ENCODE data around the gene EIF3L. TPM values are rescaled to one million over a fixed set of nuclear protein-coding genes. Genes with fewer than 3 reads are reported as not detected.

Gene EIF3L
- total RNA-seq, 1 donor from 2014 or later, result 971 TPM

DNA sequence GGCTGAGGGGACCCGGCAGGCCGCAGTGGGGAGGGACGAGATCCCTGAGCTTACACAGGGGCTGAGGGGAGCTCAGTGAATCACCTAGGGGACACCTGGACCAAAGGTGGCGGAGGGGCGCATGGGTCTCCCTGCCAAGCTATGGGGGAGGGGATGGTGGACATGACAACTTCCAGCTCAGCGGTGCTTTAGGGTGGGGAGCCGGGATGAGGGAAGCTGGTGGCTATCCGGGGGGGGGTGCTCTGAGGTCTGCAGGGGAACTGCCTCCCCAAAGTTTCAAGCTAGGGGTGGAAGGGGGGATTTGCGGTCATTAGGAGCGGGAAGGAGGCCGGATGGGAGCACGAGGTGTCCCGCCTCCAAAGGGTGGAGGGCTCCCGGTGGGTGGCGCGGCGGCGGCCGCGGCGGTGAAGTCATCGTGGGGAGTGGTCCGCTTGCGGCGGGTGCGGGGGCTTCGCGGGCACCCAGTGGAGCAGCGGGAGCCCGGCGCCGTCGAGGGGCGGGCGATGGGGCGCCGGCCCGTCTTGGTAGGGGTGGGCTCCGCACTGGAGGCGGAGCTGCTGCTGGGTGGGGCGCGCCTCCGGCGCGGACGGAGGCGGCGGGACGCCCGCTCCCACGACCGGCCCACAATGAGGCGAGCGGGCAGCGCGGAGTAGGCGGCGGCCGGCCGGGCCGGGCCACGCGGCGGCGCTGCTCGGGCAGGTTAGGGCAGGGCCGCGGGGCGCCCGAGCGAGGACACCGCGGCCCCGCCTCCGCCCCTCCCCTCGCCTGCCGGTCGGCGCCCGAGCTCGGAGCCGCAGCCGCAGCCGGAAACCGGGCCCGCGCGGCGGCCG lies 56.5 kb downstream of the EIF3L start, which contains the start of gene MICALL1:
Gene MICALL1 (plus strand): TSS at position 764 of the 830 bp plus-strand sequence. CDS start 126 bp downstream, outside the sequence.
- Histone ChIP-seq H3K4me2 (peak within 1 kb of the TSS; percentile 97), H3K36me3 (no peaks in the 10 kb centered on the region), H3K27me3 (no peaks in the 10 kb centered on the region), H3K4me1 (peaks cover 24% of the 10 kb centered on the region), H3K9ac (no peak within 1 kb of the TSS), H4K20me1 (ENCODE audit: low read depth) (peaks cover 12% of the 10 kb centered on the region), H3K27ac (no peak within 1 kb of the TSS), H3F3A (ENCODE audit: low read depth) (peaks cover 18% of the 10 kb centered on the region), H3K4me3 (peak within 1 kb of the TSS; percentile 80), H3K79me2 (ENCODE audit: low read depth) (peaks cover 6% of the 10 kb centered on the region), H3K9me3 (ENCODE audit: low read depth) (no peaks in the 10 kb centered on the region), H2AFZ (replicated peaks) (peak within 1 kb of the TSS; percentile 95)
- TF ChIP-seq CTCF (IDR thresholded peaks at IDR 0.05) (peak; percentile 23), EZH2 (IDR thresholded peaks at IDR 0.05) (no peak)
- H3K4me3 Mint-ChIP-seq, result peak within 1 kb of the TSS; percentile 85
- peak within 1 kb of the TSS; percentile 3 for H3K27ac Mint-ChIP-seq
- no peaks in the 10 kb centered on the region for H3K9me3 Mint-ChIP-seq
- no peaks in the 10 kb centered on the region for H3K27me3 Mint-ChIP-seq (ENCODE audit: insufficient read depth, low read depth)
- H3K4me1 Mint-ChIP-seq, result peaks cover 39% of the 10 kb centered on the region
- DNase-seq (ENCODE audit: low spot score), result peak; percentile 93
- H3K36me3 Mint-ChIP-seq, result peaks cover 4% of the 10 kb centered on the region

DNA sequence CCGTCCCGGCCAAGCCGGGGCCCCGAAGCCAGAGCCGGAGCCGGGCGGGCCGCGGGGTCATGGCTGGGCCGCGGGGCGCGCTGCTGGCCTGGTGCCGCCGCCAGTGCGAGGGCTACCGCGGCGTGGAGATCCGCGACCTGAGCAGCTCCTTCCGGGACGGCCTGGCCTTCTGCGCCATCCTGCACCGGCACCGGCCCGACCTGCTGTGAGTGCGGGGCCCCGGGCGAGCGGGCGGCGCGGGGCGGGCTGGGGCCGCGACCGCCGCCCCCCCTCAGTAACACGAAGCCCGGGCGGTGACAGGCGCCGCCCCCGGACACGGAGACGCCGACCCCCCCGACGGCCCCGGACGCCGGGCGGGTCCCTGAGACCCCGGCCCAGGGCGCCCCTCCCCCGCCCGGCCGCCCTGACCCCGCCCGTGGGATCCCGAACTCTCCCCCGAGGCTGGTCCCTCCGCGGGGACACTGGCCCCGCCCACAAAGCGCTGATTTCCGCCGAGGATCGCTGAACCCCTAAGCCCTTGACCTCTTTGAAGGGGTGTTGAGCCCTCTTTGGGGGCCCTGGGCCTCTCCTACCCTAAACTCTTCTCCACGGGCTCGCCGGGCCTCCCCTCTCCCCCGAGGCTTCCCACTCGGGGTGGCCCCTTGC lies 57.3 kb downstream of the EIF3L start:
- no peaks in the 10 kb centered on the region for H3K9me3 Mint-ChIP-seq
- peak overlapping the region; percentile 85 for H3K4me3 Mint-ChIP-seq
- peak overlapping the region; percentile 80 for H3K4me3 ChIP-seq
- no peaks in the 10 kb centered on the region for H3K9me3 ChIP-seq (ENCODE audit: low read depth)
- peaks cover 31% of the 10 kb centered on the region for H3K4me1 ChIP-seq
- no peak overlapping the region for H3K27ac ChIP-seq
- DNase-seq (ENCODE audit: low spot score), result peak; percentile 55
- H3F3A ChIP-seq (ENCODE audit: low read depth), result peaks cover 24% of the 10 kb centered on the region
- peaks cover 4% of the 10 kb centered on the region for H3K36me3 Mint-ChIP-seq
- H3K79me2 ChIP-seq (ENCODE audit: low read depth), result peaks cover 6% of the 10 kb centered on the region
- no peak overlapping the region for H3K27ac Mint-ChIP-seq
- H3K27me3 Mint-ChIP-seq (ENCODE audit: insufficient read depth, low read depth), result no peaks in the 10 kb centered on the region
- peak overlapping the region; percentile 97 for H3K4me2 ChIP-seq
- H3K27me3 ChIP-seq, result no peaks in the 10 kb centered on the region
- H3K4me1 Mint-ChIP-seq, result peaks cover 46% of the 10 kb centered on the region
- no peaks in the 10 kb centered on the region for H3K36me3 ChIP-seq
- peaks cover 20% of the 10 kb centered on the region for H4K20me1 ChIP-seq (ENCODE audit: low read depth)
- TF ChIP-seq EZH2 (IDR thresholded peaks at IDR 0.05), result no peak
- no peak for TF ChIP-seq EZH2phosphoT487 (IDR thresholded peaks at IDR 0.05)
- TF ChIP-seq CTCF (IDR thresholded peaks at IDR 0.05), result no peak
- H2AFZ ChIP-seq (replicated peaks), result peak overlapping the region; percentile 63
- H3K9ac ChIP-seq, result no peak overlapping the region

DNA sequence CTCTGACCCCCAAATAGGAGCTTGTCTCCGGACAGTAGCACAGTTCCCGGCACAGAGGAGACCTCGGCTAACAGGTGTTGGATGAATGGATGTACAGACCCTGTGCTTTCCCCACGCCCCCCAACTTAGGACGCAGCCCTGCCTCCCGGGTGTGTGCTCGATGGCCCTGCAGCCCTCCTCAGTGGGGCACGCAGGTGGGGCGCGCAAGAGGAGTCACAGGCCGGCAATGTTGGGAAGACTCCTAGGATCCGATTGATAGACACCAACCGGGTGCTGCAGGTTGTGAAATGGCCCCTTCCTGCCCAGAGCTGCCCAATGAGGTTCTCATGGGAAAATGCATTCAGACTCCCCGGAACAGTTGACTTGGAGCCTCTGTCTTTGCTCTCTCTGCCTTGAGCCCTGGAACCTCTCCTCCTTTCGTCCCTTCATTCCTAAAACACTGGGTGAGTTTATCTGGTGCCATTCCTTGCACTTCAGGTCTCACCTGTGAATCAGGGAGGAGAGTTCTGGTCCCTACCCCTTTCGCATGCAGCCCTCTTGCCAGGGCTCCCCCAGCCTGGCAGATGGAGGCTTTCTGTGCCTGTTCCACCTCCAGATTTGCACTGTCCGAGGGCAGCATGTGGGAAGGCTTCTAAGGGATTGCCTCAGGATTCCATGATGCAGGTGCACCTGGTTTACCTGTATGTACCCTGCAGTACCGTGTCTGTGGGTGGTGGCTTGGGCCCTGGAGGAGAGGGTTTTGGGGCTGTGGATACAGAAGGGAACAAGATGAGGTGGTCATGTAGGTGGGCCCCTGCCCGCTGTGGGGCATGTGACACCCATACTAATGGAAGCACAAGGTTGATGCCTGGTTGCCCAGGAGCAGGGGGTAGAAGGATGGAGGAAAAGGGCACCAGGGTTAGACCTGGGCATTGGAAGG lies 58.1 kb downstream of the EIF3L start:
- DNase-seq (ENCODE audit: low spot score), result no peak
- H2AFZ ChIP-seq (replicated peaks), result no peak overlapping the region
- H3K9me3 ChIP-seq (ENCODE audit: low read depth), result no peaks in the 10 kb centered on the region
- Mint-ChIP-seq H3K4me1 (peaks cover 49% of the 10 kb centered on the region), H3K9me3 (no peaks in the 10 kb centered on the region), H3K4me3 (peak overlapping the region; percentile 85), H3K27ac (peak overlapping the region; percentile 7), H3K27me3 (ENCODE audit: insufficient read depth, low read depth) (no peaks in the 10 kb centered on the region), H3K36me3 (peaks cover 4% of the 10 kb centered on the region)
- H4K20me1 ChIP-seq (ENCODE audit: low read depth), result peaks cover 27% of the 10 kb centered on the region
- peak overlapping the region; percentile 80 for H3K4me3 ChIP-seq
- no peak overlapping the region for H3K9ac ChIP-seq
- H3K27ac ChIP-seq, result no peak overlapping the region
- H3F3A ChIP-seq (ENCODE audit: low read depth), result peaks cover 24% of the 10 kb centered on the region
- no peaks in the 10 kb centered on the region for H3K36me3 ChIP-seq
- H3K4me1 ChIP-seq, result peaks cover 33% of the 10 kb centered on the region
- H3K27me3 ChIP-seq, result no peaks in the 10 kb centered on the region
- TF ChIP-seq EZH2 (IDR thresholded peaks at IDR 0.05), result no peak
- TF ChIP-seq EZH2phosphoT487 (IDR thresholded peaks at IDR 0.05), result no peak
- TF ChIP-seq CTCF (IDR thresholded peaks at IDR 0.05), result no peak
- H3K4me2 ChIP-seq, result peak overlapping the region; percentile 97
- H3K79me2 ChIP-seq (ENCODE audit: low read depth), result peaks cover 6% of the 10 kb centered on the region
